Measurements from ENCODE around the gene SLC35E1.
"Not testable (repeated sequence)": the region's sequence is repeated elsewhere in the genome, so short reads cannot be mapped to it uniquely, and the experiment has no call there.

The SLC35E1 gene

DNA sequence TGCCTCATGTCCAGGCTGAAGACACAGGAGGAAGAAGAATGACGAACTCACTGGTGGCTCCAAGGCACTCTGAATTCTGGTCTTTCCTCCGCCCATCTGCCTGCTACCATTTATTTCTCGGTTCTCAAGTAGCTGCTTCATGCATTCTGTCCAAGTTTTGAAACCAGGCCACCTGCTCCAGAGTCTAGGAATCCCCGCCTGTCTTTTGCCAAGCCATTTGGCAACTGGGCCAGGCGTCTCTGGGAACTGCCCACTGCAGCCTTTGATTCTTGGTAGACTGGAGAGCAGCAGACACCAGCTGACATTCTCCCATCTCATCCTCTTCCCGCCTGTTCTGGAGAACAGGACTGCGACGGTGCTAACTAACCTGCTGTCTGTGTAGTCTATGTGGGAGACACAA lies 10.8 kb downstream of the SLC35E1 start:
- DNase-seq (ENCODE audit: insufficient read length, low spot score) (no peak), FAIRE-seq (no peak)

DNA sequence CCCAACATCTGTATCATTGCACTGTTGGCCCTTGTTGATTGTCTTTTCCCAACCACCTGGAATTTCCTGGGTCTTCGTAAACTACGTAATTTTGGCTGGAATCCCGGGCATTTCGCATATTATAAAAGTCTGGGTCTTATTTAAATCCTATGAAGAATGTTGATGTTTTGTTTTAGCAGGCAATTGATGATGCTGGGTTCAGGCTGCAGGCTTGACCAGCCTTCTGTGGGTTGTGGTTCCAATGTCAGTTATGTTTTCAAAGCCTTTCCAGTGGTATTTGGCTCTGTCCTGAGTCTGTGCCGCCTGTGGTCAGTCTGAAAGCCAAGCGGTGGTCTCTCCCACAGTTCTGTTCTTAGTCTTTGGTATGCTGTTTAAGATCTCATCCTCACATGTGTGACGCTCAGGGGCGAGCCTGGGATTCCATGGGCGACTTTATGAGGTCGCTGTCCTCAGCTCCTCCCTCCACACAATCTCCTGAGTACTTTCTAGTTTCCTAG lies 12.4 kb downstream of the SLC35E1 start:
- no peak for DNase-seq (ENCODE audit: insufficient read length, low spot score)
- no peak for FAIRE-seq

DNA sequence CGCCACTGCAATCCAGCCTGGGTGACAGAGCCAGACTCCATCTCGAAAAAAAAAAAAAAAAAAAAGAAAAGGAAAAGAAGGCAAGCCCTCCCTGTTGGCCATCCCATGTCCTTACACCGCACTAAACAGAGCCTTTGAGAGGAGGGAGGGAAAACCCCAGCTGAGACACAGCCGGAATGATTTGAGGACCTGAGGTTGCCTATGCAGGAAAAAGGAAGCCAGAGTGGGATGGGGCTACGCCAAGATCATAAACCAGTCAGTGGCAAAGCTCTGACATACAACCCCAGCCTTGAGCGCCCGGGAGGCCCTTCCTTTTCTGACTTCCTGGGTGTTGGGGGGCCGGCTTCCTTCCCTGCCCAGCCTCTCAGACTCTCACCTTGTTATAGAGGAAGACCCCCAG lies 17.4 kb downstream of the SLC35E1 start:
- DNase-seq (ENCODE audit: insufficient read length, low spot score) = no peak
- no peak for FAIRE-seq

DNA sequence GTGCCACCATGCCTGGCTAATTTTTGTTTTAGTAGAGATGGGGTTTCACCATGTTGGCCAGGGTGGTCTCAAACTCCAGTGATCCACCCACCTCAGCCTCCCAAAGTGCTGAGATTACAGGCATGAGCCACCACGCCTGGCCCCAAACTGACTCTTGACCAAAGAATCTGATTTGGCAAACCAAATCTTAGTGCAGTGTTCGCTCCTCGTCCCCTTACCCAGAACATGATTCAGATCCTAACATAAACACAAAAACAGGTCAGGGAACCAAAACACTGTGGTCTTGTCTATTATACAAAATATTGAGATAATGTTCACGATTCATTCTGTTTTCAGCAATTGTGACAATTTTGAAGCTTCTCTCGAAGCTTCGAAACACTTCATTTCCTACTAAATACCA lies 20.3 kb downstream of the SLC35E1 start:
- FAIRE-seq; DNase-seq (ENCODE audit: insufficient read length, low spot score): not testable (repeated sequence)

DNA sequence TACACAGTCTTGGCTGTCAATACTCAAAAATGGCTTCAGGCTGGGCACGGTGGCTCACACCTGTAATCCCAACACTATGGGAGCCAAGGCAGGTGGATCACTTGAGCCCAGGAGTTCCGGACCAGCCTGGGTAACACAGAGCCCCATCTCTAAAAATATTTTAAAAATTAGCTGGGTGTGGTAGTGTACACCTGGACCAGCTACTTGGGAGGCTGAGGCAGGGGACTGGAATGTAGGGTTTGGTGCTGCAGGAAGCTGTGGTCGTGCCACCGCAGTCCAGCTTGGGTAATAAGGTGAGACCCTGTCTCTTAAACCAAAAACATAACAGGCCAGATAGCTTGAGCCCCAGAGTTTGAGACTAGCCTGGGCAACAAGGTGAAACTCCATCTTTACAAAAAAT lies 23.3 kb downstream of the SLC35E1 start:
- FAIRE-seq (no peak), DNase-seq (ENCODE audit: insufficient read length, low spot score) (no peak)

DNA sequence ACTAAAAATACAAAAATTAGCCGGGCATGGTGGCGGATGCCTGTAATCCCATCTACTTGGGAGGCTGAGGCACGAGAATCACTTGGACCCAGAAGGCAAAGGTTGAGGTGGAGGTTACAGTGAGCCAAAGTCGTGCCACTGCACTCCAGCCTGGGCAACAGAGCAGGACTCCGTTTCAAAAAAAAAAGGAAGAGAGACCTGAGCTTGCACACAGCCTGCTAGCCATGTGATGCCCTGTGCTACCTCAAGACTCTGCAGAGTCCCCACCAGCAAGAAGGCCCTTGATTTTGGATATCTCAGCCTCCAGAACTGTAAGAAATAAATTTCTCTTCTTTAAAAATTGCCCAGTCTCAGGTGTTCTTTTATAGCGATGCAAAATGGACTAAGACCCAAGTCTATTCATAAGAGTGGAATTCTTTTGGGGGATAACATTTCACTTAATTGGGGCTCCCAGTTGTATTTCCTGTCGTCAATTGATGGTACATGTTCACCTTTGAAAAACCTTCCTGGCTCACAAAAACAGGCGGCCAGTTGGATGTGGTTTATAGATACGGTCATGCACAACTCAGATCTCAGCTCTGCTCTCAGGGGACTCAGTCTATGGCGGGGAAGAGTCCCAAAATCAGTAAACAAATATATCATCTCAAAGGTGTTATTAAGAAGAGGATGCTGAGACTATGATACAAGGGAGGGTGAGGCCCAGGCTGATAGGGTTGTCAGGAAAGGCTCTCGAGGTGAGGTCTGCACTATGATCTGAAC lies 27.6 kb downstream of the SLC35E1 start:
- no peak for FAIRE-seq

DNA sequence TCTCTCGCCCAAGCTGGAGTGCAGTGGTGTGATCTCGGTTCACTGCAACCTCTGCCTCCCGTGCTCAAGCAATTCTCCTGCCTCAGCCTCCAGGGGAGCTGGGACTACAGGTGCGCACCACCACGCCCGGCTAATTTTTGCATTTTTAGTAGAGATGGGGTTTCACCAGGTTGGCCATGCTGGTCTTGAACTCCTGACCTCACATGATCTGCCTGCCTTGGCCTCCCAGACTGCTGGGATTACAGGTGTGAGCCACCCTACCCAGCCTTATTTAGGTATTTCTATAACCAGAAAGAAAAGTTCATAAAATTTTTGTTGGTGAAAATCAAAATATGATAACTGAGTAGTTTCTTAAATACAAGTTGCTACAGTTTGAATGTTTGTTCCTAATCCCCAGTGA lies 28.5 kb downstream of the SLC35E1 start:
- not testable (repeated sequence) for DNase-seq (ENCODE audit: insufficient read length, low spot score); FAIRE-seq

More for the DNA sequence above, 27.6 kb downstream of the SLC35E1 start:
- DNase-seq (ENCODE audit: insufficient read length, low spot score) = no peak

DNA sequence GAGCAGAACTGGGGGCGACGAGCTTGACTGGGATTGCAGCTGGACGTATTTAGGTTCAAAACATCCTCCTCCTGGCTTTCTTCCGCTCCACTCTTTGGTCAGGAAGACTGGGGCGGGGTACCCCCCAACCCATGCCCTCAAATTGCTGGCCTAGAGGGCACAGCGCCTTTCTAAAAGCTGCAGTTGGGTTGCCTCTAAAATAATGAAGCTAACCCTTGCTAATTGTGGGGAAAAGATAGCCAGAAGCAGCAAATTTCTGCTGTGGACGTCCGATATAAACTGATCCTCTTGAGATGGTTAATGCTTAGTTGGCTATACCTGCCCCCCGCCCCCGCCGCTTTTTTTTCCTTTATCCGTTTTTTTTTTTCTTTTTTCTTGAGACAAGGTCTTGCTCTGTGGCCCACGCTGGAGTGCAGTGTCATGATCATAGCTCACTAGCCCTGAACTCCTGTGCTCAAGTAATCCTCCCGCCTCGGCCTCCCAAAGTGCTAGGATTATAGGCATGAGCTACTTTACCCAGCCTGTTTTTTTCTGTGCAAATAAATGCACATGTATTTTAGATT lies 29.2 kb downstream of the SLC35E1 start:
- DNase-seq (ENCODE audit: insufficient read length, low spot score) = no peak

DNA sequence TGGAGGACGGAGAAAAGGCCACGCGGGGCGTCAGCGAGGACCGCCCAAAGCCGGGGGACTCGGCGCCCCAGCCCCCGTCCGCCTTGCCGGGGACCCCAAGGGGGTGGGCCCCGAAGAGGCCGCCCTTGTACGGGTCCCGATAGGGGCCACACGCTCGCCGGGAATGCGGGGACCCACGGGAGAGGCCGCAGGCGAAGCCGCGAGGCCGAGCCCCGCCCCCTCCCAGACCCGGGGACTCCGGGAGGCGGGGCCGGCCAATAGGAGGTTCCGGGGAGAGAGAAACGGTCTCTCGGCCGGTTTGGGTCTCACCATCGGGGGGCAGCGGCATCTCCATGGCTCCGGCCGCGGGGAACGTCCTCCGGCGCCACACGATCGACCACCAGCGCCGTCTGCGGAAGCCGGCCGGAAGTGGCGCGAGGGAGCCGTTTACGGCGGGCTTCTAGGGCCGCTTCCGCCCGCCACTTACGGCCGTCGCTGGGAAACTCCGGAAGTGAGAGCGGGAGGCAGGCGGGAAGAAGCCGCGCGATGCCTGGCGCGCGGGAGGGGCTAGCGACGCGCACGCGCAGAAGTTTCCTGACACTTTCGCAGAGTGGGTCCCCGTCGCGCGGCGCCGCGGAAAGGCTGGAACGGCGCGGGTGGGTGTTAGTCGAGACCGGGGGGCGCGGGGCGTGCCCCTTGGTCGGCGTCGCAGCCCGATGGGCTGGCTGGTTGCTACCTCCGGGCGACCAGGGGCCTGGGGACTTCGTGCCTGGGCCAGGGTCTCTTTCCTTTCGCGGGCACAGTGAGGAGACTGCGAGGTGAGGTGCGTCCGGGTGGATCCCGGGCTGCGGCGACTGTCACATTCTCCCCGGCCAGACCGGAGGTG lies 29.9 kb downstream of the SLC35E1 start, which contains the start of gene CHERP:
Gene CHERP (minus strand): TSS at position 393 of the 865 bp plus-strand sequence. CDS start 59 bp downstream, at position 334.
- FAIRE-seq (peak; percentile 82), DNase-seq (ENCODE audit: insufficient read length, low spot score) (peak; percentile 95)

More for the DNA sequence above, 29.2 kb downstream of the SLC35E1 start:
- no peak for FAIRE-seq

DNA sequence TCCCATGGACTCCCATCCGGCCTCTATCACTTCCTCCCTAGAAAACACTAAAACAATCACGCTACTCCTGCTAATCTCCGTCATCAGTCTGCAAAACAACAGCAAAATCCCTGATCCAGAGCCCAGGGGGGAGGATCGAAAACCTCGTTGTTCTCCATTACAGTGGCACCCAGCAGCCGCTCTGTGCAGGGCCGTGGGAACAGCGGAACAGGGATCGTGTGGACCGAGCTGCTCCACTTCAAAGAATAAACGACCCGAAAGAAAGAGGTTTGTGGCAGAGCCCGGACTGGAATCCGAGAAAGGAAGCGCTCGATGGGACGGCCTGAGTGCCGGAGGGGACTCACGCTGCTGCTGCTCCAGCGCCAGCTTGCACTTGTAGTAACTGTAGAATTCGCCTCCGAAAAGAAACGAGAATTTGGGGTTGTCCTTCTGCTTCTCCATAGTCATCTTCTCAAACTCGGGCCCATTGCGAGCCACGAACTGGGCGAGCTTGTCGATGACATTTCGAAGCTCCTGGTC lies 30.6 kb downstream of the SLC35E1 start:
- no peak for FAIRE-seq
- DNase-seq (ENCODE audit: insufficient read length, low spot score) = no peak

DNA sequence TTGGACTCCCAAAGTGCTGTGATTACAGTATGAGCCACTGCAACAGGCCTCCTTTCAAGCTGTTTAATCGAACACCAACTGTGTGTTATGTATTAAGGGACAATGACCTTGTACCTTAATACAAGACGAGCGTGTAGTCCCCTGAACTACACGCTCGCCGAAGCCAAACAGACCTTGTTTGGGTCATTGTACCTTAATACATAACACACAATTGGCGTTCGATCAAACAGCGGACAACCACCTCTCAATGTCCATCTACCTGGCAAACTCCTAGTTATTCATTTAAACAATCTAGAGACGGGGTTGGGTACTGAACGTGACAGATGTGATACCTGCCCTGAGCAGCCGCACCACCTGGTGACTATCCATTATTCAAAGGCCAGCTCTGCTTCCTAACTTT lies 31.3 kb downstream of the SLC35E1 start:
- FAIRE-seq (no peak), DNase-seq (ENCODE audit: insufficient read length, low spot score) (no peak)

DNA sequence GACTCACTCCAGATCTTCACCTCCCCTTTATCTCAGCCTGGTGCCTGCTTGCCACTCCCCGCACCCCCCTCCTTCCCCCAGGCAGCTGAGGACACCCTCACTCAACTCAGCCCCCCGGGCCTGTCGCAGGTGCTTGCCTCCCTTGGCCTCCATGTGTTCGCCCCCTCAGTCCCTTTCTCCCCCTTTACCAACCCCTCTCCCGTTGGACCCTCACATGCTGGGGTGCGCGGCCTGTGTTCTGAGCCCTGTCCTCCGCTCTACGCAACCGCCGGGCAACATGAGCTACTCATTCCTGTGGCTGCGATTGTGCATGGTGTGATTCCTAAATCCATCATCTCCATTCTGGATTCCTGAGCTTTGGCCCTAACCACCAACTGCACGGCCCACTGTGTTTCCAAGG lies 35.1 kb downstream of the SLC35E1 start:
- no peak for FAIRE-seq
- no peak for DNase-seq (ENCODE audit: insufficient read length, low spot score)

DNA sequence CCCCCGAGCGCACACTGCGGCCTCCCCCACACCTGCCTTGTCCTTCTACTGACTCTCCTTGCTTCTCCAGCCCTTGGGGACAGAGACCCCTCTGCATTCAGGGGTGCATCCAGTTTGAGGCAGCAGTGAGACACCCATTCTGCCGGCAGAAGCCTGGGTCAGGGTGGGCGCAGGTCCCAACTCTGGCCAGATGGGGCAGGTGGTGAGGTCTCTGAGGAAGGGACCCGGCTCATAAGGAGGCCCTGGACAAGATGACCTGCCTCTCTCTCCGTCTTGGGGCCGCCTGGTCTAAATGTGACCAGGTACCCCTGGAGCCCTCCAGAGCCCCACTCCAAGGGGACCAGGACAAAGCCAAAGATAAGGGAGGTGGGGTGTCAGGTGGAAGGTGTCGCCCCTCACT lies 36.1 kb downstream of the SLC35E1 start:
- FAIRE-seq (no peak), DNase-seq (ENCODE audit: insufficient read length, low spot score) (no peak)

DNA sequence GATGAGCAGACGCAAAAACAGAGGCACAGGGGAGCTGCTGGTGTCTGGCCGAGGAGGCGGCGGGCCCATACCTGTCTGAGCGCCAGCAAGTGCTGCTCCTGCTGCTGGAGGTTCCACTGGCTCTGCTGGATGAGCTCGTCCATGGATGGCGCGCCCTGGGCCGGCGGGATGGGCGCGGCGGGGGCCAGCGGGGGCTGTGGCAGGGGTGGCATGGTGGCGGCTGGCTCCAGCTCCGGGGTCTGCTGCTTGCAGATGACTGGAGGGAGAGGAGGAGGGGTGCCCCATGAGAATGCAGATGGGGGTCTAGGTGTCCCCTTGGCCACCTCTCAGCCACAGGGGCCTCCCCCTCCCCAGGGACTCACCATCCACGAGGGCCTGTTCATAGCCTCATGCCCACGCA lies 36.8 kb downstream of the SLC35E1 start:
- DNase-seq (ENCODE audit: insufficient read length, low spot score) = no peak
- FAIRE-seq = no peak

DNA sequence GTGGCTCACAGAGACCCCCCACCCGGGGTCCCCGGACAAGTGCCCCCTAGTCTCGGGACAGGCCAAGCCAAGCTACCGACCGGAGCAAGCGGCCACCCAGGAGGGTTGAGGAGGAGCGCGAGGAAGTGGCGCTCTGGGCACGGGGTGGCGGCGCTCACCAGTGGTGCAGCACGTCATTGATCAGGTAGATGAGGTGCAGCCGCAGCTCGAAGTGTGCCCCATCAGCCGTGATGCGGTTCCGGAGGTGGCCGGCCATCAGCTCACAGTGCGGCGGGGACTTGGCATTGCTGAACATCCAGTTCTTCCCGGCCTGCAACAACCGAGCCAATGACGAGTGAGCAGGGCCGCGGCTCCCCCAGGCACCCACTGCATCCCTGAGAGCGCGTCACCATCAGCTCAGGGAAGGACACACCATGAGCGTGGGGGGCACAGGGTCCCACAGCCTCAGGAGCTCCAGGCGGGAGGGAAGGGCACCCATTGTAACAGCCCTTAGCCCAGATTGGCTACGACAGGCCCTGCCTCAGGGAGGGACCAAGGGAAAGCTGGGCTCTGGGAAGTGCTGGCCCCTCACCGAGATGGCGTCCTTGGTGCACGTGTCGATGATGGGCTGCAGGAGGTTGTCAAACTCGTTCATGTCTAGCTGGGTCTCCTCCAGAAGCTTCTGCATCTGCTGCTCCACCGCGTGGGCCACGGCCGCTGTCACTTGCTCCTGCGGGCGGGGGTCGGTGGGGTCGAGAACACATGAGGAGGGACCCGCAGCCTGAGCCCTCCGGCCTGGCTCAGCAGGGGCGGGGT lies 39.6 kb downstream of the SLC35E1 start:
- FAIRE-seq (no peak), DNase-seq (ENCODE audit: insufficient read length, low spot score) (no peak)

DNA sequence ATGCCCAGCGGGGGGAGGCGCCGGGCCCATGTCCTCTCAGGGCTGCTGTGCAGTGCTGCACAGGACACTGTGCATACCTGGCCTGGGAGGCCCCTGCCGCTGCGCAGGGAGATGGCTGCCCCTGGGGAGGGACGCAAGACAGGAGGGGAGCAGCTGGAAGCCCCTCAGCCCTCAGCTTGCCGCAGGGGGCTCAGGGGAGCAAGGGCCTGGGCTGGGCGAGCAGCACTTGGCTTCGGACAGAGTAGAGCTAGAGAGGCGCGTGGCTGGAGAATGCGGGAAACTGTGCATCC lies 40.9 kb downstream of the SLC35E1 start:
- DNase-seq (ENCODE audit: insufficient read length, low spot score) = no peak
- no peak for FAIRE-seq

DNA sequence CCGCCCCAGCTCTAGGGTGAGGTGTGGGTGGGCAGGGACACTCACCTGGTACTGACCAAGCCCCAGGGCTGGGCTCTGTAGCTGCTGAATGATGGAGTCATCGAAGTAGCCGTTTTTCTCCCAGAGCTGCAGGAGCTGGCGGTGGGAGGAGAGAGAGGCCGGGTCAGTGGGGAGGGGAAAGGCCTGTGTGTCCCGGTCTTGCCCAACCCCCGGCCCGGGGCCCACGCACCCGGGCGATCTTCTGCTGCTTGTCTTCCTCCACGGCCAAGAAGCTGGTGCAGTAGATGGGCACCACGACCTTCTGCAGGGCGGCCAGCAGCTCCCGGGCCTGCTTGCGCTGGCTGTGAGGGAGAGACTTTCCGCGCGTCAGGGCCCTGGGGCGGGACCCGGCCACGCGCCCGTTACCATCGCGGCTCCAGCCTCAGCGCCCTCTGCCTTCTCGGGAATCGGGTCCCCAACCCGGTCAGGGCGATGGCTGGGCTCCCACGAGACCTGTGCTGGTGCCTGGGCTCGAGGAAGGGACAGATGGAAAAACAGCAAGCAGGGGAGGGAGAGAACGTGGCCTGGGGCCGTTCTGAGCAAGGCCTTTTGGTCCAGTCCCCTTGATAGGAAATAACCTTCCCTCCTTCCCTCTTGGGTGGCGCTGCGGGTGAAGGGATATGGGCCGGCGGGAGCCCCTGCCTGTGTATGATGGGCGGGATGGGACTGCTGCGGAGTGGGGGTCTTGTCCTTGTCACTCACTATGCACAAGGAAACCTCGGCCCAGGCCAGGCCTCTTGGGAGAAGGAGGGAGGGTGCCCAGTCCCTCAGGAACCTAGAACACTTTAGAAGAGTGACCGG lies 41.5 kb downstream of the SLC35E1 start:
- FAIRE-seq = no peak
- no peak for DNase-seq (ENCODE audit: insufficient read length, low spot score)

DNA sequence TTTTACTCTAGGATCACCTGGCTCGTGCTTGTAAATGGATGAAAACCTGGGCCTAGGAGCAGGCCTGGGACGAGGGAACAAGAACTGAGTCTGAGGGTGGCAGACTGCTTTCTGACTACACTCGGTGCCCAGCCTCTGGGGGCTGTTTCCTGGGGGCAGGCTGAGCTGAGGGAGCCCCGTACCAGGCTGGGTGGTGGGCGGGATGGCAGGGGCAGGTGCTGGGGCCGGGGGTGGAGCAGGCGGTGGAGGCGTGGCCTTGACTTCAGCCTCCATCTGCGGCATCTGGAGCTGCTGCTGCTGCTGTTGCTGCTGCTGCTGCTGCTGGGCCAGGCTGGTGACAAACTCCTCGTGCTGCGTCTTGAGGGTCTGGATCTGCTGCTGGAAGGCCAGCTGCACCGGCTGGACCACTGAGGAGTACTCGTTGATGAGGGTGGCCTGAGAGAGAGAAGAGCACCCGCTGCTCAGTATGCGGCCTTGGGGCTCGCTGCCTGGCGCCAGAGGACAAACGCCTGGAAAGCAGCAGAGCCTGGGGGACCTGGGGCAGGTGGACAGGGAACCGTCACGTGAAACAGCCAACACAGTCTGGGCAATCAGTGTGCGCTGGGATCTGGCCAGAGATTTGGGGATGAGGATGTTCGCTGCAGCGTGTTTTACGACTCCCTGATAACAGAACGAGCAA lies 42.6 kb downstream of the SLC35E1 start:
- FAIRE-seq = no peak
- no peak for DNase-seq (ENCODE audit: insufficient read length, low spot score)

DNA sequence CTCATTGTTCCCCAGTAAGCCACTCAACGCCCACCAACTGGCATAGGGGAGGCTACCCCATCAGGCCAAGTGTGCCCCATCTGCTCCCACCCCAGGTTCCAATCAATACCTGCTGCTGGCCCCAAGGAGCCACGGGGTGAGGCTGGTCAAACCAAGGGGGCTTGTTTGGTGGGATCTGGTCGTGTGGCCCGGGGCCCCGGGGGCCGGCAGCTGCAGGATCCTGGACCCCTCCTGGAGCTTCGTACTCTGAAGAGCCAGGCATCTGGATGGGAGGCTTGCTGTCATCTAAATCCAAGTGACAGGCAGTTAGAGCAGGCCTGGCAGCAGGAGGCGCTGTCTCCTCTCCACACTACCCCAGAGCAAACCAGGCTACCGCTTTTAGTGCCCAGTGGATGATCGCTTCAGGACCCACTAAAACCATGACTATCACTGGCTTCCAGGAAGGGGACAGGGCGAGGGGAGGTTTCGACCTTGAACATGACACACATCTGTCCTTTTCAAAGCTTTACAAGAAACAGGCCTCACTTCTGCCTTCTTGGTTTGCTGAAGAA lies 44.2 kb downstream of the SLC35E1 start:
- DNase-seq (ENCODE audit: insufficient read length, low spot score) (no peak), FAIRE-seq (no peak)

Data from GM19239 (cell line).